ENCODE results near the gene KCNH2.
"Not testable (repeated sequence)": the region's sequence is repeated elsewhere in the genome, so short reads cannot be mapped to it uniquely, and the experiment has no call there.

KCNH2 gene

DNA sequence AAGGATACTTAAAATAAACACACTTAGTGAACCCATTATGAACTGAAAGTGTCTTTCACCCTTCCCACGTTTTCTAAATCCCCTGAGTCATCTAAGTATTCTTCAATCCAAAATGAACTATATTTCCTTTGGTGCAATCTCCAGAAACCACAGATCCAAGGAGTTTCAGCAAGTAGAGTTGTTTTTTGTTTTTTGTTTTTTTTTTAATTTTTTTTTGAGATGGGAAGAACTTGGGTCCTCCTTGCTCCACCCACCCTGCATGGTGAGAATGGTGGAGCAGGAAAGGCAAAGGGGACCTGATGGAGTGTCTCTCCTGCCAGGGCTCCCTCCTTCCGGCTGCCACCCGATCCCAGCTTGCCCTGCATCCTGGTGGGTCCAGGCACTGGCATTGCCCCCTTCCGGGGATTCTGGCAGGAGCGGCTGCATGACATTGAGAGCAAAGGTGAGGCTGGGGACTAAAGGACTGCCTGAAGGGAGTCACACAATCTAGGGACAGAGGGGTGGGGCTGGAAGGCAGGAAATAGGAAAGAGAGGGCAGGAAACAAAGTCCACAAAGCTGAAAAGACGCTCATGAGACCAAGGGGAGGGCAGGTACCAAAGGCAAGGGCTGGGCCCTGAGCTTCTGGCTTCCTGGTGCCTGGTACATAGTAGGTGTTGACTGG is 34.0 kb upstream of the KCNH2 start:
- DNase-seq, result no peak

DNA sequence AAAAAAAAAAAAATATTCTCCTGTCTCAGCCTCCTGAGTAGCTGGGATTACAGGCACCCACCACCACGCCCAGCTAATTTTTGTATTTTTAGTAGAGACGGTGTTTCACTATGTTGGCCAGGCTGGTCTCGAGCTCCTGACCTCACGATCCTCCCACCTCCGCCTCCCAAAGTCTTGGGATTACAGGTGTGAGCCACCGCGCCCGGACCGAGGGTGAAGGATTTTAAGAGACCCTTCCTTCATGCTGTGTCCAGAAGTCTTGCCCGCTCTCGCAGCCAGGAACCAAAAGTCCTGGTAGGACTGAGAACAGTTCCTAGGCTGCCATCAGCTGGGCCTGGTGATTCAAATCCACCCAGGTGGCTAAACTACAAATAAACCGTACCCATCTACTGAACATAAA is 33.5 kb upstream of the KCNH2 start:
- DNase-seq, result not testable (repeated sequence)

DNA sequence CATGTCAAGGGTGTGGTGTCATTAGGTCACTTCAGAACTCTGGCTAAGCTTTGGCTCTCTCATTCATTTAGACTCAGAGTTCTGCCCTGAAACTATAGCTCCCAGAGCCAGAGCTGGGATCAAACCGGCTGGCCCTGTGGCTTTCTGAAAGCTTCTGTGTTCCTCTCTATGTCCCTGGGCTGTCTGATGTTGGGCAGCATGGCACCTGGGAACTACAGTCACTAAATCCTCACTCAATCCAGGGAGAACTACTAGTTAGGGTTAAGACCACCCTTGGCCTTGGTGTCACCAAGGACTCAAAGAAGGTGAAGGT is 32.9 kb upstream of the KCNH2 start:
- no peak for DNase-seq

DNA sequence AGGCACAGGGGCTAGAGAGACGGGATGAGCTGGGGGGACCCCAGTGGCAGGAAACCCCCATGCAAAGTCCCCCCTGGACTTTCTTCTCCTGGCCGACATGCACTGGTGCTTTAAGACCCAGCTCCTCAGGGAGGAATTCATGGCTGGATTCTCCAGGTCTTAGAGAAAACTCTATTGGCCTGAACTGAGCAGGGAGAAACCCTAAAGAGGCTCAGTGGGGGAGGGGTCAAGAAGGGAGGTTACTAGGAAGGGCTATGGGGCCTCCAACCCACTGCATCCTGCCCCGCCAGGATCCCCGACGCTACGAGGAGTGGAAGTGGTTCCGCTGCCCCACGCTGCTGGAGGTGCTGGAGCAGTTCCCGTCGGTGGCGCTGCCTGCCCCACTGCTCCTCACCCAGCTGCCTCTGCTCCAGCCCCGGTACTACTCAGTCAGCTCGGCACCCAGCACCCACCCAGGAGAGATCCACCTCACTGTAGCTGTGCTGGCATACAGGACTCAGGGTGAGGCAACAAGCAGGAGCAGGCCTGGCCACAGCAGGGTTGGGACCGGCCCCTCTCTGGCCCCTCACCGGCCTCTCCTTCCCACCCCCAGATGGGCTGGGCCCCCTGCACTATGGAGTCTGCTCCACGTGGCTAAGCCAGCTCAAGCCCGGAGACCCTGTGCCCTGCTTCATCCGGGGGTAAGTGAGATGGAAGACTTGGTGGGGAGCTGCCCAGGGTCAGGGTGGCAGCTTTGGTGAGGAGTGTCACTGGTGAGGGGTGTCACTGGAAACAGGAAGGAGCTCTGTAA is 32.4 kb upstream of the KCNH2 start:
- no peak for DNase-seq

DNA sequence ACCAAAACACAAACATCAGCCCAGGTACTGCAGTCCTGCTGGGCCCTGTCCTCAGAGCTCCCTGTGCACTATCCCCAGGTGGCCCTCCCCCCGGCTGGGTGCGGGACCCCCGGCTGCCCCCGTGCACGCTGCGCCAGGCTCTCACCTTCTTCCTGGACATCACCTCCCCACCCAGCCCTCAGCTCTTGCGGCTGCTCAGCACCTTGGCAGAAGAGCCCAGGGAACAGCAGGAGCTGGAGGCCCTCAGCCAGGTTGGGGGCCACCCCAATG is 31.9 kb upstream of the KCNH2 start:
- no peak for DNase-seq

DNA sequence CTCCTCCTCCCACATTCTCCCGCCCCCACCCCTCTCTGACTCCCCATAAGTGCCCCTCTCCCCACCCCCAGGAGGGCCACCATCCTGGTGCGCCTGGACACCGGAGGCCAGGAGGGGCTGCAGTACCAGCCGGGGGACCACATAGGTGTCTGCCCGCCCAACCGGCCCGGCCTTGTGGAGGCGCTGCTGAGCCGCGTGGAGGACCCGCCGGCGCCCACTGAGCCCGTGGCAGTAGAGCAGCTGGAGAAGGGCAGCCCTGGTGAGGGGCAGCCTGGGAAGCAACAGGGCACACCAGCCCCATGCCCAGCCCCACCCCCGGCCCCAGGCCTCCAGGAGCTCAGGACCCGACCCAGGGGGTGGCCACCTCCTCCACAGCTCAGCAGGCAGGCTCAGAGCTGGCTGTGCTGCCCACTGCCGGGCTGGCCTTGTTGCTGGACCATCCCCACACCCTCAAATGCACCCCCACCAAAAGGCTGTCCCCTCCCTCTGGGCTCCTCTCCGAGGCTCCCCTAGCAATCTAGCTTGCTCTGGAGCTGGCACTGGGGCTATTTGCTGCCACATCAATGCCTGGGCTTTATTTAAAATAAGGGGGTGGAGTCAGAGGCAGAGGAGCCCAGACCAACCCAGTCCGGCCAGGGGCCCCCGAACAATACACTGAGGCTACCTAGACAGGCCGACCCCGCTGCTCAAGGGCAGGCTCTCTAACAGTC is 31.4 kb upstream of the KCNH2 start:
- DNase-seq, result no peak

DNA sequence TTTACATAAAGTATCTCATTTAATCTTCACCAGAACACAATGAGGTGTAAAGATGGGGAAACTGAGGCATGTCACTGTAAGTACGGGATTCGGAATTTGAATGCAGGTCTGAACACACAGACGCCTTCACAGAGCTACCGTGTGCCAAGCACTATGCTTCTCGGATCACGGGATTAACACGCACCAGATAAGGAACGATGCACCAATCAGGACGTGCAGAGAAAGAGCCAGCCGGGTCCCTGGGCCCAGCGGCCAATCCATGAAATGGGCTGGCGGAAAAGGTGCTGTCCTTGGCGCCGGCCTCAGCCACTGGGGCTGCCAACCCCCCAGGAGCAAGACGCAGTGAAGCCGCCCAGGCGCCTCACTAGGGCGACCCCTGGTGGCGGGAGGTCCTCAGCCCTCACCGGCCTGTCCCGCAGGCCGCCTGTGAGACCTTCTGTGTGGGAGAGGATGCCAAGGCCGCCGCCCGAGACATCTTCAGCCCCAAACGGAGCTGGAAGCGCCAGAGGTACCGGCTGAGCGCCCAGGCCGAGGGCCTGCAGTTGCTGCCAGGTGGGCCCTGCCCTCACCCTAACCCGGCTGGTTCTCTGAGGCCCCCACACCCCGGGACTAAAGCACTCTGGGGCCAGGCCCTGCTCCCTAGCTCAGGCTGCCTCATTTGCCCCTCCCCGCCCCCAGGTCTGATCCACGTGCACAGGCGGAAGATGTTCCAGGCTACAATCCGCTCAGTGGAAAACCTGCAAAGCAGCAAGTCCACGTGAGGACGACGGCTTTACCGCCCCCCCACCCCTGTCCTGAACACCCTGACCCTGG is 30.6 kb upstream of the KCNH2 start:
- DNase-seq, result no peak

DNA sequence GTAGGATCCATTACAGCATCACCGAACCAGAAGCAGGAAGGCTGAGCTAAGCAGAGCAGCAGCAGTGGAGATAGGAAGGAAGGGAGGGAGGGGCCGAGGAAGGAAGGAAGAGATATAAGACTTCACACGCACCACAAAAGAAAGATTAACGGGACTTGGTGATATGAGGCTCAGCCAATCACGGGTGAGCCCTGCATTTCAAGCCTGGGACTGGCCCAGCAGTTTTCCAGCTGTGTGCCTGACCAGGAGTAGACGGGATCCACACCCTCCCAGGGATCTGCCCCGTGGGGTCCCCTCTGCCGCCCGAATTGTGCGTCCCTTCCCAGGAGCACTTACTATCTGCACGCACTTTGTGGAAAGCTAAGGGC is 30.0 kb upstream of the KCNH2 start:
- DNase-seq, result no peak

DNA sequence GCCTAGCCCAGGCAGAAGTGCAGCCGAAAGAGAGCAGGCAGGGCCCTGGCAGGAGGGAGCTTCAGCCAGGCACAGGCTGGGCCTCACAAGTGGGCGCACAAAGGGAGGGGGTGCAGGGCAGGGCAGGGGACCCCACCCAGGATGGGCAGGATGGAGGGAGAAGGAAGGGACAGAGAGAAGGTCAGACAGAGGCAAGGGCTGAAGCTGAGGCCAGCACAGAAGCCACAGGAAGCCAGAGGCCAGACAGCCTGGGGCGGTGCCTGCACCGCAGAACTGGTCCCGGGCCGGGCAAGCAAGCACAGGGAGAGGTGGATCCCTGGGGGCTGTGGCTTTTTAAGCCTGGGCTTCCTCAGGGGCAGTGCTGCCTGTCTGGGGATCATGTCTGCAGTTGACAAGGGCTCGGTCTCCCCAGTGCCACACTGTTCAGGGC is 29.4 kb upstream of the KCNH2 start:
- DNase-seq, result no peak

DNA sequence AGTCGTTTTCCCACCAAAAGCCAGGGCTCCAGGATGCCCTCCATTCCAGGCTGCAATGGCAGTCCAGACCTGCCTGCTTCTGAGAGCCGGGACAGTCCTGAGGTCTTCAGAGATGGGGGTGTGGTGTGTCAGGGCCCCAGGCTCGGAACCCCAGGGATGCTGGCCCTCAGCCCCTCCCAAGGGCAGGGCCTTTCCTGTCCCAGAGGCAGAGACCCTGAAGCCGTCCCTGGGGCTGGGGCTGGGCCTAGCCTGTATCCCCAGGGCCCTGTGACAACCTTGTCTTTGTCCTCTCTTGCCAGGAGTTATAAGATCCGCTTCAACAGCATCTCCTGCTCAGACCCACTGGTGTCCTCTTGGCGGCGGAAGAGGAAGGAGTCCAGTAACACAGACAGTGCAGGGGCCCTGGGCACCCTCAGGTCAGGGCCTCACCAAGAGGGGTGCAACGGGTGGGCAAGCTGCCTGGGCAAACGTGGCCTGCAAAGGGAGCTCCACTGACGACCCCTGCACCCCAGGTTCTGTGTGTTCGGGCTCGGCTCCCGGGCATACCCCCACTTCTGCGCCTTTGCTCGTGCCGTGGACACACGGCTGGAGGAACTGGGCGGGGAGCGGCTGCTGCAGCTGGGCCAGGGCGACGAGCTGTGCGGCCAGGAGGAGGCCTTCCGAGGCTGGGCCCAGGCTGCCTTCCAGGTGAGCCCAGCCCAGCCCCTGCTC is 28.6 kb upstream of the KCNH2 start:
- DNase-seq, result no peak

DNA sequence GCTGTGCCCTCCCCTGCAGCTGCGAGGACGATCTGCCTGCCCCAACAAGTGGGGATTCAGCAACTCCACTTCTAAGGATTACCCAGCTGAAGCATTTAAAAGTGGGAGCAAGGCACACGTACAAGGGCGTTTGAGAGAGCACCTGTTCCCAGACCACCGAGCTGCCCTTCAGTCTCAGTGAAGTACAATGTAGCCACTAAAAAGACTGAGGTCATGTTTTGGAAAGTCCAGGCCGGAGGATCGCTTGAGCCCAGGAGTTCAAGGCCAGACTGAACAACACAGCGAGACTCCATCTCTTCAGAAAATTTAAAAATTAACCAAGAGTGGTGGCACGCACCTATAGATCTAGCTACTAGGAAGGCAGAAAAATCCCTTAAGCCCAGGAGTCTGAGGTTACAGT is 27.4 kb upstream of the KCNH2 start:
- no peak for DNase-seq

DNA sequence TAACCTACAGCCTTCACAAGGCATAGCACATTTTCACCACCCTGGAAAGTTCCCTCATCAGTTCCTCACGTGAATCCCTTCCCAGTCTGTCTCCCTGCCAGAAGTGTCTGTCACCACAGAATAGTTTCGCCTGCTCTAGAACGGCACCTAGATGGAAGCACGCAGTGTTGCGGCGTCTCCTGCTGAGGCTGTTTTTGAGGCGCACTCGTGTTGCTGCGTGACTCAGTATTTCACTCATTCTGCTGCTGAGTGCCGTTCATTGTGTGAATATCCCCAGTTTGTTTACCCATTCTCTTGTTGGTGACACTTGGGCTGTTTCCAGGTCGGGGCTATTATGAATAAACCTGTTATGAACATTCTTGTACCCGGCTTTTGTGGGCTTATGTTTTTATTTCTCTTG is 25.5 kb upstream of the KCNH2 start:
- no peak for DNase-seq

DNA sequence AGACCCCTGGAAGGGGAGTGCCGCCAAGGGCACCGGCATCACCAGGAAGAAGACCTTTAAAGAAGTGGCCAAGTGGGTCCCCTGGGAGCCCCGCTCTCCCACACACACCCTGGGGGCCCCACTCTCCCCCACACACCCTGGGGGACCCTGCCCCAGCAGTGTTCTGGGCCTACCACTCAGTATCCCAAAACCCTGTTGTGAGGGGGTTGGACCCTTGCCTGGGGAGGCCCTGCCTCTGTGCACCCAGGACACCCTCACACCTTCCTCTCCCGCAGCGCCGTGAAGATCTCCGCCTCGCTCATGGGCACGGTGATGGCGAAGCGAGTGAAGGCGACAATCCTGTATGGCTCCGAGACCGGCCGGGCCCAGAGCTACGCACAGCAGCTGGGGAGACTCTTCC is 23.4 kb upstream of the KCNH2 start:
- no peak for DNase-seq

DNA sequence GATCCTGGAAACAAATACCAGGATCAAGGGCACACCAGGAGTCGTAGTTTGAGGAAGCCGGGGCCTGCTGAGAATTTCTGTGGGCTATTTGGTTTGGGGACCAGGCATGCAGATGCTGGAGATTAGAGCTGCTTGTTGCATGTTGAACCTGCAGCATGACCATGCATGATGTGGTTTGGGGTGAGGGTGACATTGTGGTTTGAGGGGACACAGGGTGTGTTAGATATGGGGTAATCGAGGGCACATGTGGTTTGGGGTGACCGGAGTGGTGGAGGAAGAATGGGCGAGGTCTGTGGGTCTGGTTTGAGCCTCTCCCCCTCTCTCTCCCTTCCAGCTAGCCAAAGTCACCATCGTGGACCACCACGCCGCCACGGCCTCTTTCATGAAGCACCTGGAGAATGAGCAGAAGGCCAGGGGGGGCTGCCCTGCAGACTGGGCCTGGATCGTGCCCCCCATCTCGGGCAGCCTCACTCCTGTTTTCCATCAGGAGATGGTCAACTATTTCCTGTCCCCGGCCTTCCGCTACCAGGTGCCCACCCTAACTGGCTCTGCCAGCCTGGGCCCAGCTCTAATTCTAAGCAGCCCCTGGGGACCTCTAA is 22.9 kb upstream of the KCNH2 start:
- no peak for DNase-seq

DNA sequence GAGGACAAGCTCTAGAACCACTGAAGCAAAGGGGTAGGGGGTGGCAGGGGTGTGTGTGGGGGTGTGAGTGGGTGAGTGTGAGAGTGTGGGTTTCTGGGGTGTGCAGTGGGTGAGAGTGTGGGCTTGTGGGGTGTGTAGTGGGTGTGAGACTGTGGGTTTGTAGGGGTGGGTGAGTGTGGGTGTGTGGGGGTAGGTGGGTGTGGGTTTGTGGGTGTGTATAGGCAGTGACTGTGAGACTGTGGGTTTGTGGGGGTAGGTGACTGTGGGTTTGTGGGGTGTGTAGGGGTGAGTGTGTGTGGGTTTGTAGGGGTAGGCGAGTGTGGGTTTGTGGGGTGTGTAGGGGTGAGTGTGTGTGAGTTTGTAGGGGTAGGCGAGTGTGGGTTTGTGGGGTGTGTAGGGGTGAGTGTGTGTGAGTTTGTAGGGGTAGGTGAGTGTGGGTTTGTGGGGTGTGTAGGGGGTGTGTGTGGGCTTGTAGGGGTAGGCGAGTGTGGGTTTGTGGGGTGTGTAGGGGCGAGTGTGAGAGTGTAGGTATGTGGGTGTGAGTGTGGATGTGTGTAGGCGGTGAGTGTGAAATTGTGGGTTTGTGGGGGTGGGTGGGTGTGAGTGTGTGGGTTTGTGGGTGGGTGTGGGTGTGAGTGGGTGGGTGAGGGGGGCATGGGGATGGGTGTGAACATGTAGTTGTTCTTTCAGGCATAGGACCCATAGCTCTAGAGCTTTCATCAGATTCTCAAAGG is 21.5 kb upstream of the KCNH2 start:
- DNase-seq, result no peak

DNA sequence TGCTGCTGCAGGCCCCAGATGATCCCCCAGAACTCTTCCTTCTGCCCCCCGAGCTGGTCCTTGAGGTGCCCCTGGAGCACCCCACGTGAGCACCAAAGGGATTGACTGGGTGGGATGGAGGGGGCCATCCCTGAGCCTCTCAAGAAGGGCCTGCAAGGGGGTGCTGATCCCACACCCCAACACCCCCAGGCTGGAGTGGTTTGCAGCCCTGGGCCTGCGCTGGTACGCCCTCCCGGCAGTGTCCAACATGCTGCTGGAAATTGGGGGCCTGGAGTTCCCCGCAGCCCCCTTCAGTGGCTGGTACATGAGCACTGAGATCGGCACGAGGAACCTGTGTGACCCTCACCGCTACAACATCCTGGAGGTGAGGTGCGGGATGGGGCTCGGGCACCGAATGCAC is 20.9 kb upstream of the KCNH2 start:
- no peak for DNase-seq

DNA sequence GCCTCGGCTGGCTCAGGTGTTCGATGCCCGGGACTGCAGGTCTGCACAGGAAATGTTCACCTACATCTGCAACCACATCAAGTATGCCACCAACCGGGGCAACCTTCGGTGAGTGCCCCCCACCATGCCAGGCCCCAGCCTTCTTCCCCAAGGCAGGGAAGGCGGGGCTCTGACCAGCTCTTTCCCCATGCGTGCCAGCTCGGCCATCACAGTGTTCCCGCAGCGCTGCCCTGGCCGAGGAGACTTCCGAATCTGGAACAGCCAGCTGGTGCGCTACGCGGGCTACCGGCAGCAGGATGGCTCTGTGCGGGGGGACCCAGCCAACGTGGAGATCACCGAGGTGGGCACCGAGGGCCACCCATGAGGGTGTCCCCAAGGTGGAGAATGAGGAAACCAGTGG is 20.2 kb upstream of the KCNH2 start:
- no peak for DNase-seq

DNA sequence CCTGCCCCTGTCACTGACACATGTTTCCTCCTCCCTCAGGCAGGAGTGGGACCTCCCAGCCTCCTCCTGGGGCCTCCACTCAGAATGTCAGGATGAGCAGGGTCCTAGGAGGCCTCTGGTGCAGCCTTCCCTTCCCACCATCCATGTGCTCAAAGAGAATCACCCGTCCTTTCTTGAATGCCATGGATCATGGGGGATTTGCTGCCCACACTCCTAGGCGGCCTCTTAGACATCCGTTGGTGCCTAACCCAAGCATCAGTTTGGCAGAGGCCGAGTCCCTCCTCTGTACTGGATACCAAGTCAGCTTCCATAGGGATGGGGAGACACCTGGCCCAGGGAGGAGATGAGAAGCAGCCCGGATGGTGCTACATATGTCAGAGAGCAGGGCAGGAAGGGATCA is 19.7 kb upstream of the KCNH2 start:
- no peak for DNase-seq

DNA sequence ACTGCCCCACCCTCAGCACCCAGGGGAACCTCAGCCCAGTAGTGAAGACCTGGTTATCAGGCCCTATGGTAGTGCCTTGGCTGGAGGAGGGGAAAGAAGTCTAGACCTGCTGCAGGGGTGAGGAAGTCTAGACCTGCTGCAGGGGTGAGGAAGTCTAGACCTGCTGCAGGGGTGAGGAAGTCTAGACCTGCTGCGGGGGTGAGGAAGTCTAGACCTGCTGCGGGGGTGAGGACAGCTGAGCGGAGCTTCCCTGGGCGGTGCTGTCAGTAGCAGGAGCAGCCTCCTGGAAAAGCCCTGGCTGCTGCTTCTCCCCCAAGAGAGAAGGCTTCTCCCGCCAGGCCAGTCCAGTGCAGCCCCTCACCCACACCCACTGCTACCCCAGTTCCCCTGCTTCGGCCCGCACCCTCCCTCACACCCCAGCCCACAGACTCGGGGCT is 19.0 kb upstream of the KCNH2 start:
- DNase-seq, result no peak

DNA sequence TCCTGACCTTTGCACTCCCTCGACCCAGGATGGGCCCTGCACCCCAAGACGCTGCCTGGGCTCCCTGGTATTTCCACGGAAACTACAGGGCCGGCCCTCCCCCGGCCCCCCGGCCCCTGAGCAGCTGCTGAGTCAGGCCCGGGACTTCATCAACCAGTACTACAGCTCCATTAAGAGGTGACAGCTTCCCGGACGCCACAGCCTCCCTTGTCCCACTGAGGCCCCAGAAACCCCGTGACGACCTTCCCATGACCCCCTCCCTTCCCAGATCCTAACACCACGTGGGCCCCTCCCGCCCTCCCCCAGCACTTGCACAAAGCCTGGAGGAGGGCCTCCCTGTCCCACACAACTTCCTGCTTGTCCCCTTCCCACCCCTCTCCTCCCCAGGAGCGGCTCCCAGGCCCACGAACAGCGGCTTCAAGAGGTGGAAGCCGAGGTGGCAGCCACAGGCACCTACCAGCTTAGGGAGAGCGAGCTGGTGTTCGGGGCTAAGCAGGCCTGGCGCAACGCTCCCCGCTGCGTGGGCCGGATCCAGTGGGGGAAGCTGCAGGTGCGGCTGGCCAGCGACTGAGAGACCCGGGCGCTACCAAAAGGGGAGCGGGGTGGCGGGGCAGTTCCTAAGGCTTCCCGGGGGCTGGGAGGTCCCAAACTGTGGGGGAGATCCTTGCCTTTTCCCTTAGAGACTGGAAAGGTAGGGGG is 18.4 kb upstream of the KCNH2 start:
- no peak for DNase-seq

DNA sequence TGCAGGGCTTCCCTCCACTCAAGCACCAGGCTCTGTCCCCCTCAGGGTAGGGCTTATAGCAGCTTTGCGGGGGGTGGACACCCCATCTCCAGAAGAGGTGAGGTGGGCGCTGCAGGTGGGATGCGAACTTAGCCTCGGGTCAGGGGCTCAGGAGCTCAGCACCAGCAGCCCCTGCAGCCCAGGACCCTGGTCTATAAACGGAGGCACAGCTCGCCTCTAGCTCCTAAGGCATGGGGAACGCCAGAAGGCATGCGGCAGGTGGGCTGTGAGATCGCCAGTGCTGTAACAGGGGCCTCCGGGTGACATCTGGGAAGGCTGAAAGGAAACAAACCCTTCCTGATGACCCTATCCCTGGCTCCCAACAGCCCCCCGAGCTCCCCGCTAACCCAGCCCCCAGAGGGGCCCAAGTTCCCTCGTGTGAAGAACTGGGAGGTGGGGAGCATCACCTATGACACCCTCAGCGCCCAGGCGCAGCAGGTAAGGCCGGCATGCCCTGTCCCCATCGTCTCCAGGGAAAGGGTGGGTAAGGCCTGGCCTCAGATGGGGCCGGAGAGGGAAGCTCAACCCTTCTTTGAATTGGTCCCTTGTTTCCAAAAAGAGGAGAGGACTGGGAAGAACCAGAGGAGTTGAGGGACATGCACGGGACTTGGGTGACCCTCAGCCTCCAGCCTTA is 16.9 kb upstream of the KCNH2 start:
- peak; percentile 18 for DNase-seq
